ENCODE results near the gene SUCNR1.
"Not testable (repeated sequence)": the region's sequence is repeated elsewhere in the genome, so short reads cannot be mapped to it uniquely, and the experiment has no call there.

The SUCNR1 gene, protein sequence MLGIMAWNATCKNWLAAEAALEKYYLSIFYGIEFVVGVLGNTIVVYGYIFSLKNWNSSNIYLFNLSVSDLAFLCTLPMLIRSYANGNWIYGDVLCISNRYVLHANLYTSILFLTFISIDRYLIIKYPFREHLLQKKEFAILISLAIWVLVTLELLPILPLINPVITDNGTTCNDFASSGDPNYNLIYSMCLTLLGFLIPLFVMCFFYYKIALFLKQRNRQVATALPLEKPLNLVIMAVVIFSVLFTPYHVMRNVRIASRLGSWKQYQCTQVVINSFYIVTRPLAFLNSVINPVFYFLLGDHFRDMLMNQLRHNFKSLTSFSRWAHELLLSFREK

DNA sequence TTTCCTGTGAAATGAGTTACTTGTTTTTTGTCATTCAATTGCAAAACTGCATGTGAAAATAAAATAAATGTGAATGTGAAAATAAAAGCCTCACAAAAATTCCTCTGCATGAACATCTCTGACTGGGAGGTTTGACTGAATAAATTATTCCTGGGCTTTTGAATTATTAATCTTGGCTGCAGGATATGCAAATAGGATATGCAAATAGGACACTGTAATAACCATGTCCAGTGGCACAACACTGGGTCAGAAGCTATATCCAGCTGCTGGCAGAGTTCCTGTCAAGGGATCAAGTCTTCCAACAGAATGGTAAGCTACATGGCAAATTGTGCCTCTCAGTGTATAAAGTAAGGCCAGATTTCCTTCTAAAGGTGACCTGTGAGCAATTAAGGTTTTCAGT, at the start of gene SUCNR1:
Gene SUCNR1 (plus strand): TSS at position 246 of the 400 bp plus-strand sequence. CDS start 6,250 bp downstream, outside the sequence.
- Mint-ChIP-seq H3K27ac (peak within 1 kb of the TSS; percentile 89), H3K4me1 (ENCODE audit: low read depth) (peaks cover 7% of the 10 kb centered on the region), H3K36me3 (ENCODE audit: low read depth) (peaks cover 10% of the 10 kb centered on the region), H3K27me3 (no peaks in the 10 kb centered on the region), H3K9me3 (no peaks in the 10 kb centered on the region), H3K4me3 (peak within 1 kb of the TSS; percentile 84)
- intact Hi-C loops (cut with micrococcal nuclease), result no loop called here

DNA sequence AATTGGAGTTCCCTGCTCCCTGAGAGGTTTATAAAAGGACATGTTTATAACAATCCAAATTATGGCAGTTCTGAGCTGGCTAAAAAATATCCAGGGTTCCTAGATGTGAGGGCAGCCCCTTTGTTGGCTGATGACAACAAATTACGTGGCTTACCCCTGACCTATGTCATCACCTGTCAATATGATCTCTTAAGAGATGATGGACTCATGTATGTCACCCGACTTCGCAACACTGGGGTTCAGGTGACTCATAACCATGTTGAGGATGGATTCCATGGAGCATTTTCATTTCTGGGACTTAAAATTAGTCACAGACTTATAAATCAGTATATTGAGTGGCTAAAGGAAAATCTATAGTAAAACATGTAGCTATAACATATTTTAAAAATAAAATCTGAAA, 45.6 kb upstream of the SUCNR1 start:
- H3K27me3 Mint-ChIP-seq, result no peaks in the 10 kb centered on the region
- peaks cover 6% of the 10 kb centered on the region for H3K9me3 Mint-ChIP-seq
- intact Hi-C loops (cut with micrococcal nuclease), result no loop called here
- no peaks in the 10 kb centered on the region for H3K4me1 Mint-ChIP-seq (ENCODE audit: low read depth)
- H3K27ac Mint-ChIP-seq, result no peak overlapping the region
- no peaks in the 10 kb centered on the region for H3K36me3 Mint-ChIP-seq (ENCODE audit: low read depth)
- no peak overlapping the region for H3K4me3 Mint-ChIP-seq

DNA sequence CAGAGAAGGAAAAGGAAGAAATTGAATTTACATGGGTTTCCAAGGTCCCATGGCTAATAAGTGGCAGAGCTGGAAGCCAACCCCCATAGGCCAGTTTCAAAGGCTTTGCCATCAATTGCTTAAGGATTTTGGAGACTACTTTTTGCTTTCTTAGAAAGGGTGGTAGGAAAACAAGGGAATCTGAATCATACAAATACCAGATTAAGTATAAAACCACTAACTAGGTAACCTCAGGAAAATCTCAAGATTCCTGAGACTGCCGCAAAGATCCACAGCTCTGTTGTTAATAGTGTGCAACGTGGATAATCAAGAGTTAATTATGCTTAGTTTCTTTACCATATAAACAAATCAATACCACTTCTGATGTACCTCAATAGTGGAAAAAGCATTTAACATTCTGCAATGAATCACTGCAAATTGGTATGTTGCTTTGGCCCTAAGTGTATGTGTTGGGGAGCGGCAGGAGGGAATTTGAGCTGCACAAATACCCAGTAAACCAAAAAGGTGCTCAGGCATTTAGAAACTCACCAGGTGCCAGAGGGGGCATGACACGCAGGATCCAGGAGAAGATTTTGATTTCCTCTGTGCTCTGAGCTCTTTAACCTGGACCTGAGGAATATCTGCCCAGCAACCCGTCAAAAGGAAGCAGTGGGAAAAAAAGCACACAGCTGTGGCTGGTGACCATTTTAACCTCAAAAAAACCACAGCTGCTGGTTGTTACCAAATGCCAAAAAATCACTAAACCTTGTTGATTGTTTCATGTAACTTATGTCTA, 37.5 kb upstream of the SUCNR1 start:
- intact Hi-C loops (cut with micrococcal nuclease), result loop anchor here (5.0 kb wide), 1 partner anchor 669 kb away; no protein-coding TSS in a partner anchor
- no peaks in the 10 kb centered on the region for H3K36me3 Mint-ChIP-seq (ENCODE audit: low read depth)
- no peak overlapping the region for H3K27ac Mint-ChIP-seq
- H3K4me3 Mint-ChIP-seq, result no peak overlapping the region
- no peaks in the 10 kb centered on the region for H3K27me3 Mint-ChIP-seq
- peaks cover 14% of the 10 kb centered on the region for H3K4me1 Mint-ChIP-seq (ENCODE audit: low read depth)
- H3K9me3 Mint-ChIP-seq, result no peaks in the 10 kb centered on the region

DNA sequence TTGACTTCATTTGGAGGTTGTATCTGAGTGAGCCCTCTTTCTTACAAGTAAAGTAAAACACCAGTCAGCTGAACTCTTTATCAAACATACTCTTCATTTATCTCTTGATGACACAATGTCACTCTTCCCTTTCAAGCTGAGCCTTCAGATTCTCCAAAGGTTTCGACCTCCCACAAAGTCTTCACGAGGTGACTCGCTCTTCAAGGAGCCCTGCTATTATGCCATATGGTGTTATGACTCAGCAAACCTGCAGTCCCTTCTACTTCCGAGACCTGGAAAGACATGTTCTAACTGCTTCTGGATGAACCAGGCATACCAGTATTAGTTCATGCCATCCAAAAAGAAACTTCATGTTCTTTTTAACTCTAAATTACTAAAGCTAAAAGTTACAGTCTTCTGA, 36.4 kb upstream of the SUCNR1 start:
- no peak overlapping the region for H3K4me3 Mint-ChIP-seq
- H3K36me3 Mint-ChIP-seq (ENCODE audit: low read depth), result no peaks in the 10 kb centered on the region
- intact Hi-C loops (cut with micrococcal nuclease), result loop anchor here (5.0 kb wide), 1 partner anchor 670 kb away; no protein-coding TSS in a partner anchor
- no peaks in the 10 kb centered on the region for H3K9me3 Mint-ChIP-seq
- peaks cover 14% of the 10 kb centered on the region for H3K4me1 Mint-ChIP-seq (ENCODE audit: low read depth)
- no peak overlapping the region for H3K27ac Mint-ChIP-seq
- no peaks in the 10 kb centered on the region for H3K27me3 Mint-ChIP-seq

DNA sequence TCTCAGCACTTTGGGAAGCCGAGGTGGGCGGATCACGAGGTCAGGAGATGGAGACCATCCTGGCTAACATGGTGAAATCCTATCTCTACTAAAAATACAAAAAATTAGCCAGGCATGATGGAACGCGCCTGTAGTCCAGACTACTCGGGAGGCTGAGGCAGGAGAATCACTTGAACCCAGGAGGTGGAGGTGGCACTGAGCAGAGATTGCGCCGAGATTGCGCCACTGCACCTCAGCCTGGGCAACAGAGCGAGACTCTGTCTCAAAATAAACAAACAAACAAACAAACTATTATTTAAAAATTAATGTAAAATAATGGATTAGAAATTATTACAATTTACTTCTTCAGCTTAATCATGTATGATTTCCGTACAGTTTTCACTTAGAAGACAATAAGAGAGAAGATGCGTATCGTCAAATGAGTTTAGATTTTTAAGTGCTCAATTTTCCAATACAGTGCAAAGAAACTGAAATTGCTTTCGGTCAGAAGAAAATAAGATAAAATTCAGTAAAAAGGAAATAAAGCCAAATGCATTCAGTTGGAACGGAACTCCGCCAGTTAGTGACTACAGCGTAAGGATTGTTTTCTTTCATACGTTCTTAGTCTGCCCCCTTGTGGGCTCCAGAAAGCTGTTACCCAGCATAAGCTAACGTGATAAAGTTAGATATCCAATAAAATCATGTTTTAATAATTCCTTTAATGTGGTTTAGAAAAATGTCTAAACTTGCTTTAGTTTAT, 34.7 kb upstream of the SUCNR1 start:
- Mint-ChIP-seq H3K4me1 (ENCODE audit: low read depth) (peaks cover 18% of the 10 kb centered on the region), H3K9me3 (no peaks in the 10 kb centered on the region), H3K27me3 (no peaks in the 10 kb centered on the region), H3K36me3 (ENCODE audit: low read depth) (no peaks in the 10 kb centered on the region), H3K27ac (no peak overlapping the region), H3K4me3 (no peak overlapping the region)
- intact Hi-C loops (cut with micrococcal nuclease), result loop anchor here (1.0 to 5.0 kb wide), 5 partner anchors 80 to 671 kb away; no protein-coding TSS in a partner anchor

DNA sequence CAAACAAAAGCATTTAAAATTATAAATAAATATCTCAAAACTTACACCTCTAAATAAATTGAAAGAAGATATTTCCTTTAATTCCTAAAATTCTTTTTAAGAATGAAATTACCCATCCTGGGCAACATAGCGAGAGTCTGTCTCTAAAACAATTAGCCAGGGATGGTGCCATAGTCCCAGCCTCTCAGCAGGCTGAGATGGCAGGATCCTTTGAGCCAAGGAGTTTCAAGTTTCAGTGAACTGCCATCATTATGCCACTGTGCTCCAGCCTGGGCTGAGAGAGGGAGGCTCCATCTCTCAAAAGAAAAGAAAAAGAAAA, 34.2 kb upstream of the SUCNR1 start:
- H3K27ac Mint-ChIP-seq, result no peak overlapping the region
- H3K4me3 Mint-ChIP-seq, result no peak overlapping the region
- no peaks in the 10 kb centered on the region for H3K9me3 Mint-ChIP-seq
- intact Hi-C loops (cut with micrococcal nuclease), result loop anchor here (1.0 to 5.0 kb wide), 5 partner anchors 80 to 672 kb away; no protein-coding TSS in a partner anchor
- H3K27me3 Mint-ChIP-seq, result no peaks in the 10 kb centered on the region
- no peaks in the 10 kb centered on the region for H3K36me3 Mint-ChIP-seq (ENCODE audit: low read depth)
- H3K4me1 Mint-ChIP-seq (ENCODE audit: low read depth), result peaks cover 16% of the 10 kb centered on the region

DNA sequence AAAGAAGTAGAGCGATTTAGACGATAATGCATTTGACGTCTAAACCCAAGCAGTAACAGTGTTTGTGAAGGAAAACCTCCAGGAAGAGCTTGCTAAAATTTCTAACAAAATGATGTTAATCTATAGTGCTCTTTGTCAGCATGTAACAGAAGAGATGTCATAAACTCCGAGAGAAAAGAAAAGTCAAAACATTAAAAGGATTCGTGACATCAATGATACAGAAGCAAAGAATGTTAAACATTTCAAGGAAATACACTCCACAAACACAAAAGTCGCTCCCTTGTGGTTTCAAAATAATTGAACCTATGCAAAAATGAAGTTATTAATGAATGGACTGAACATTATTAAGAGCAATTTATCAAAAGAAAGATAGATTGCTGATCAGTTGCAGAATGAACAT, 31.6 kb upstream of the SUCNR1 start:
- Mint-ChIP-seq H3K36me3 (ENCODE audit: low read depth) (no peaks in the 10 kb centered on the region), H3K27ac (no peak overlapping the region), H3K9me3 (peaks cover 6% of the 10 kb centered on the region), H3K4me1 (ENCODE audit: low read depth) (peaks cover 11% of the 10 kb centered on the region), H3K27me3 (peaks cover 2% of the 10 kb centered on the region), H3K4me3 (no peak overlapping the region)
- intact Hi-C loops (cut with micrococcal nuclease), result loop anchor here (5.0 kb wide), 1 partner anchor 614 kb away; no protein-coding TSS in a partner anchor

DNA sequence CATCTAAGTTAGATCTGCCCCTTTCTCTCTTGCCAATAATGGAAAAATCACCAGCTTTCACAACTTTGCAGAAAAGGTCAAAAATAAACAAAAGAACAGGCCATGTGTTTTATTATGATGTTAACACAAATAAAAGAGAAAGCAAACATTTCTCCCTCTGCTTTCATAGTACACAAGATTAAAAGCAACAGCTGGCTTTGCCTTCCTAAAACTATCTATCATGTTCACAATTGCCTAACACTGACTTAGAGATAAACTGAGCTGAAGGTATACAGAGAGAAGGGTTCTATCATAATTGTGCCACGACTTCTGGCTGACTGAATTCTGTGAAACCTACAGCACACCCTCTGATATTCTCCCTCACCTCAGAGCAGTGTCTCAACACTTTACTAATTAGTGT, 30.2 kb upstream of the SUCNR1 start:
- H3K27ac Mint-ChIP-seq, result no peak overlapping the region
- H3K9me3 Mint-ChIP-seq, result peaks cover 6% of the 10 kb centered on the region
- peaks cover 5% of the 10 kb centered on the region for H3K4me1 Mint-ChIP-seq (ENCODE audit: low read depth)
- H3K4me3 Mint-ChIP-seq, result no peak overlapping the region
- intact Hi-C loops (cut with micrococcal nuclease), result loop anchor here (5.0 kb wide), 1 partner anchor 616 kb away; no protein-coding TSS in a partner anchor
- H3K36me3 Mint-ChIP-seq (ENCODE audit: low read depth), result no peaks in the 10 kb centered on the region
- H3K27me3 Mint-ChIP-seq, result peaks cover 2% of the 10 kb centered on the region

DNA sequence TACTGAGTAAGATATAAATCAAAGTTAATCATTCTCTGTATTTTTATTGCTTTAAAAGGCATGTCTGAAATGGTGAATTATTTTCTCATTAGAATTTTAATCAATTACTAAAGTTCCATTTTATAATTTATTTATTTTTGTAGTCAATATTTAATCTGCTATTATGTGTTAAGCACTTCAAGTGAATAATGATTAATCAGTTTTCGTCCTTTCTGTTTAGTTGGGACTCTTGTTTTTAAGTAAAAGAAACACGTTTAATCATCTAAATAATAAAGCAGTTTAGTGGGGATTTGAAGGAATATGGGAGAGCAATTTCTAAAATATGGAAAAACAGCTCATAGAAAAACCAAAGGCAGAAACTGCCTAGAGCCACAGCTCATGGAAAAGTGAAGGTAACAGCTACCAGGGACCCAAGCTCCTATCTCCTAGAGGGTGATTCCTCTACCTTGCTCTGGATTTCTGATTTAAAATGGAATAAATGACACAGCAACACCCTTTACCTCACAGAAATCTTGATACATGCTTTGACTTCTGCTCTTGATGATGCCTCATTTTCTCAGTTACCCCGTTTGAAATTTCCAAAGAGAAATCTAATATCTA, 28.0 kb upstream of the SUCNR1 start:
- Mint-ChIP-seq H3K4me3 (no peak overlapping the region), H3K9me3 (peaks cover 22% of the 10 kb centered on the region), H3K27me3 (peaks cover 2% of the 10 kb centered on the region), H3K27ac (no peak overlapping the region), H3K36me3 (ENCODE audit: low read depth) (peaks cover 6% of the 10 kb centered on the region), H3K4me1 (ENCODE audit: low read depth) (peaks cover 5% of the 10 kb centered on the region)
- intact Hi-C loops (cut with micrococcal nuclease), result no loop called here

DNA sequence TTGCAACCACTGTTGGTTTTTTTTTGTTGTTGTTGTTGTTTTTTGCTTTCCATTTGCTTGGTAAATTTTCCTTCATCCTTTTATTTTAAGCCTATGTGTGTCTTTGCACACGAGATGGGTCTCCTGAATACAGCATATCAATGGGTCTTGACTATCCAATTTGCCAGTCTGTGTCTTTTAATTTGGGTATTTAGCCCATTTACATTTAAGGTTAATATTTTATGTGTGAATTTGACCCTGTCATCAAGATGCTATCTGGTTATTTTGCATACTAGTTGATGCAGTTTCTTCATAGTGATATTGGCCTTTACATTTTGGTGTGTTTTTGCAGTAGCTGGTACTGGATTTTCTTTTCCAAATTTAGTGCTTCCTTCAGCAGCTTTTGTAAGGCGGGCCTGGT, 23.4 kb upstream of the SUCNR1 start:
- intact Hi-C loops (cut with micrococcal nuclease); H3K4me3 Mint-ChIP-seq: not testable (repeated sequence)
- peaks cover 36% of the 10 kb centered on the region for H3K9me3 Mint-ChIP-seq

DNA sequence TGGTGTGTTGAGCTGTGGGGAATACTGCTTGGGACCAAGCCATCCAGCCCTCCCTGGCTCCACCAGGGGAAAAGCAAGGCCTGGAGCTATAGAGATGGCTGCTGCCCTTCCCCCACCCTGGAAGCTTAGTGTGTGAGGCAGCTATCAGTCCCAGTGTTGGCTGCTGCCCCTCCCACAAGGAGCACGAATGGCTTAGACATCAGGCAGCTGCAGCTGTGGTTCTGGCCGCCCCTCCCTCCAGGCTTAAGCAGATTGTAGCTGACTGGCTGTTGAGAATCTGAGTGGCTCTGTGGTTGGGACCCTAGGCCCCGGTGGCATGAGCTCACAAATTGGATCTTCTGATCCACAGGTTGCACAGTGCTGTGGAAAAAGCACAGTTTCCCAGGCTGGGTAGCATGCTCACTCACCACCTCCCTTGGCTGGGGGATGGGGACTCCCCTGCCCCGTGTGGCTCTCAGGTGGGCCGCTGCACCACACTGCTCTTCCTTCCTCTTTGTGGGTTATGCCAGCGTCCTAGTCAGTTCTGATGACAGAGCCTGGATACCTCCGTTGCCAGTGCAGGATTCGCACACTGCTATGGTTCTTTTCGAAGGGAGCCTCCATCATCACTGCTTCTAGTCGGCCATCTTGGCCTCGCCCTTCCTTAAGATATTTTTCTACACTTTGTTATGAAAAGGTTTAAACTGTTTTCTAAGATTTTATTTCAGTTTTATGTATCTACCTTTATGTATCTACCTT, 21.2 kb upstream of the SUCNR1 start:
- no peak overlapping the region for H3K4me3 Mint-ChIP-seq
- H3K4me1 Mint-ChIP-seq (ENCODE audit: low read depth), result no peaks in the 10 kb centered on the region
- intact Hi-C loops (cut with micrococcal nuclease), result no loop called here
- peaks cover 31% of the 10 kb centered on the region for H3K9me3 Mint-ChIP-seq
- H3K27me3 Mint-ChIP-seq, result no peaks in the 10 kb centered on the region
- peaks cover 6% of the 10 kb centered on the region for H3K36me3 Mint-ChIP-seq (ENCODE audit: low read depth)
- no peak overlapping the region for H3K27ac Mint-ChIP-seq

More for the DNA sequence above, 23.4 kb upstream of the SUCNR1 start:
- not testable (repeated sequence) for H3K27ac Mint-ChIP-seq; H3K36me3 Mint-ChIP-seq (ENCODE audit: low read depth); H3K4me1 Mint-ChIP-seq (ENCODE audit: low read depth); H3K27me3 Mint-ChIP-seq

DNA sequence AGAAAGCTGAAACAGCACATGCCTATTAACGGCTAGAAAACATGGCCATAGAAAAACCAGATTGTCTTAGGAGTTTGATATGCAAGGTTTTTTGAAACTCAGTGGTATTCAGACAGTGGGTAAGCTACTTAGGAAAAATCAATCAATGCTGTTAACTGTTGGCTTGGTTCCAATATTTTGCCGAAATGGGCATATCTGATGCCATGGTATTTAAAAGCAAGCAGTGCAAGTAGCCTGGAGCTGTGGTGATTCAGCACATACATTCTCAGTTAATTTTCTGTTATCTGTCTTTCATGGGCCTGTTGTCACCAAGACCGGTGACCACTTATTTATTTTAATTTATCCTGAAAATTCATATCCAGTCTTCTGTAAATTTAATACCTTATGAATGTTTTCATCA, 17.3 kb upstream of the SUCNR1 start:
- H3K27me3 Mint-ChIP-seq, result no peaks in the 10 kb centered on the region
- no peak overlapping the region for H3K27ac Mint-ChIP-seq
- H3K4me1 Mint-ChIP-seq (ENCODE audit: low read depth), result no peaks in the 10 kb centered on the region
- peaks cover 7% of the 10 kb centered on the region for H3K9me3 Mint-ChIP-seq
- H3K36me3 Mint-ChIP-seq (ENCODE audit: low read depth), result no peaks in the 10 kb centered on the region
- intact Hi-C loops (cut with micrococcal nuclease), result no loop called here
- no peak overlapping the region for H3K4me3 Mint-ChIP-seq

DNA sequence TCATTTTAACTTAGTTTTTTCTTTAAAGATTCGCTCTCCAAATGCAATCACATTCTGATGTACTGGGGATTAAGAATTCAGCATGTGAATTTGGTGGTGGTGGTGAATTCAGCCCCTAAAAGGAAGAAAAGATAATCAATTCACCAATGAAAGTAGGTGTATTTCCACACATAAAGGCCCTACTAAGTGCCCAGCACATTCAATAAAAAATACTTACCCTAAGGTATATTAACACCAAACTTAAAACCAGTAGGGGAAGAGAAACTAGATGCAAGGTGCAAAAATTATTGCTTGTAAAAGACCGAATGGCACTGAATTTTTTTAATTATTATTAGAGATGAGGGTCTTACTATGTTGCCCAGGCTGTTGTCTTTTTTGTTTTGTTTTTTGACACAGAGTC, 16.8 kb upstream of the SUCNR1 start:
- H3K4me3 Mint-ChIP-seq, result no peak overlapping the region
- no peaks in the 10 kb centered on the region for H3K4me1 Mint-ChIP-seq (ENCODE audit: low read depth)
- intact Hi-C loops (cut with micrococcal nuclease), result no loop called here
- peaks cover 2% of the 10 kb centered on the region for H3K9me3 Mint-ChIP-seq
- no peaks in the 10 kb centered on the region for H3K36me3 Mint-ChIP-seq (ENCODE audit: low read depth)
- no peaks in the 10 kb centered on the region for H3K27me3 Mint-ChIP-seq
- no peak overlapping the region for H3K27ac Mint-ChIP-seq
